ENCODE data around the gene MTERF2. TPM values are rescaled to one million over a fixed set of nuclear protein-coding genes. Genes with fewer than 3 reads are reported as not detected.

The MTERF2 gene
- total and polyA plus RNA-seq, 7 donors: 8.4 to 38.4 (median 12.5) TPM

- TF ChIP-seq CTCF (IDR thresholded peaks at IDR 0.05): no peak
- intact Hi-C loops (cut with DNase I): loop anchor here in 1 of 2 donors (10.0 kb wide), 1 partner anchor 140 kb away; the partner anchor contains the start of gene CRY1
- DNase-seq: peak; percentile 39 to 77
- H3K27me3 ChIP-seq (ENCODE audit: insufficient read depth in 3 of 3, low read length in 2 of 3): no peaks in the 10 kb centered on the region
- no peaks in the 10 kb centered on the region for H3K9me3 ChIP-seq
- H3K27ac ChIP-seq: peak overlapping the region; percentile 96
- whole genome bisulfite sequencing, 3 donors: 26 to 38% (median 28%) methylated on average over 36 of the region's 36 CpGs
- peaks cover 0 to 6% of the 10 kb centered on the region in 2 donors for H3K36me3 ChIP-seq (ENCODE audit: insufficient read depth in 1 of 2, low read depth in 1 of 2)
- H3K4me3 ChIP-seq: peak overlapping the region; percentile 93
- H3K4me1 ChIP-seq: peaks cover 35% of the 10 kb centered on the region
- peak; percentile 6 to 40 (median 19) for ATAC-seq
Measured at GRCh38 chr12:106954462-106955376, 32.2 kb downstream of the MTERF2 start.

GRCh38 chr12:106953352-106954250, 33.3 kb downstream of the MTERF2 start:
- whole genome bisulfite sequencing, 3 donors: 70 to 79% (median 71%) methylated on average over 12 of the region's 12 CpGs
- no peak for DNase-seq
- ATAC-seq: no peak
- Histone ChIP-seq H3K27me3 (ENCODE audit: insufficient read depth in 3 of 3, low read length in 2 of 3) (no peaks in the 10 kb centered on the region), H3K4me1 (peaks cover 24% of the 10 kb centered on the region), H3K4me3 (peak overlapping the region; percentile 93), H3K36me3 (ENCODE audit: insufficient read depth in 1 of 2, low read depth in 1 of 2) (no peaks in the 10 kb centered on the region), H3K9me3 (no peaks in the 10 kb centered on the region), H3K27ac (peak overlapping the region; percentile 96)
- intact Hi-C loops (cut with DNase I): loop anchor here in 1 of 2 donors (10.0 kb wide), 1 partner anchor 141 kb away; the partner anchor contains the start of gene CRY1
- TF ChIP-seq CTCF (IDR thresholded peaks at IDR 0.05): no peak

GRCh38 chr12:106950591-106950990, 36.4 kb downstream of the MTERF2 start:
- ATAC-seq (no peak), DNase-seq (no peak)
- TF ChIP-seq CTCF (IDR thresholded peaks at IDR 0.05): no peak
- H3K27me3 ChIP-seq (ENCODE audit: insufficient read depth in 3 of 3, low read length in 2 of 3): no peaks in the 10 kb centered on the region
- H3K4me1 ChIP-seq: peaks cover 9% of the 10 kb centered on the region
- H3K36me3 ChIP-seq (ENCODE audit: insufficient read depth in 1 of 2, low read depth in 1 of 2): no peaks in the 10 kb centered on the region
- 95 to 98% (median 95%) methylated on average over 5 of the region's 5 CpGs for WGBS, 3 donors
- H3K9me3 ChIP-seq: no peaks in the 10 kb centered on the region
- no peak overlapping the region for H3K27ac ChIP-seq
- H3K4me3 ChIP-seq: no peak overlapping the region
- intact Hi-C loops (cut with DNase I): loop anchor here in 1 of 2 donors (10.0 kb wide), 1 partner anchor 144 kb away; the partner anchor contains the start of gene CRY1

GRCh38 chr12:106947461-106947860, 39.5 kb downstream of the MTERF2 start:
- no peak for ATAC-seq
- no peak for TF ChIP-seq CTCF (IDR thresholded peaks at IDR 0.05)
- no peak for DNase-seq
- H3K4me1 ChIP-seq: no peaks in the 10 kb centered on the region
- no peaks in the 10 kb centered on the region for H3K9me3 ChIP-seq
- H3K36me3 ChIP-seq (ENCODE audit: insufficient read depth in 1 of 2, low read depth in 1 of 2): no peaks in the 10 kb centered on the region
- H3K4me3 ChIP-seq: no peak overlapping the region
- H3K27ac ChIP-seq: no peak overlapping the region
- intact Hi-C loops (cut with DNase I): no loop called here
- H3K27me3 ChIP-seq (ENCODE audit: insufficient read depth in 3 of 3, low read length in 2 of 3): no peaks in the 10 kb centered on the region
